ENCODE data around the gene APIP. TPM values are rescaled to one million over a fixed set of nuclear protein-coding genes. Genes with fewer than 3 reads are reported as not detected.

The APIP gene
- total and polyA plus RNA-seq, 12 donors: 17.2 to 34.9 (median 31.1) TPM

- H3K4me1 ChIP-seq: no peaks in the 10 kb centered on the region
- H3K9me3 ChIP-seq: peaks cover 0 to 18% (median 0%) of the 10 kb centered on the region in 11 donors
- ATAC-seq (no peak), DNase-seq (no peak)
- no peak overlapping the region for H3K27ac ChIP-seq
- H3K36me3 ChIP-seq: peaks cover 0 to 14% (median 0%) of the 10 kb centered on the region in 9 donors
- intact Hi-C loops (cut with DNase I): loop anchor here in 2 of 10 donors (5.0 to 10.0 kb wide), 2 partner anchors 306 to 379 kb away; partner anchors contain the start of gene ELF5 (in 1 of the 2)
- TF ChIP-seq, protein P1, sequence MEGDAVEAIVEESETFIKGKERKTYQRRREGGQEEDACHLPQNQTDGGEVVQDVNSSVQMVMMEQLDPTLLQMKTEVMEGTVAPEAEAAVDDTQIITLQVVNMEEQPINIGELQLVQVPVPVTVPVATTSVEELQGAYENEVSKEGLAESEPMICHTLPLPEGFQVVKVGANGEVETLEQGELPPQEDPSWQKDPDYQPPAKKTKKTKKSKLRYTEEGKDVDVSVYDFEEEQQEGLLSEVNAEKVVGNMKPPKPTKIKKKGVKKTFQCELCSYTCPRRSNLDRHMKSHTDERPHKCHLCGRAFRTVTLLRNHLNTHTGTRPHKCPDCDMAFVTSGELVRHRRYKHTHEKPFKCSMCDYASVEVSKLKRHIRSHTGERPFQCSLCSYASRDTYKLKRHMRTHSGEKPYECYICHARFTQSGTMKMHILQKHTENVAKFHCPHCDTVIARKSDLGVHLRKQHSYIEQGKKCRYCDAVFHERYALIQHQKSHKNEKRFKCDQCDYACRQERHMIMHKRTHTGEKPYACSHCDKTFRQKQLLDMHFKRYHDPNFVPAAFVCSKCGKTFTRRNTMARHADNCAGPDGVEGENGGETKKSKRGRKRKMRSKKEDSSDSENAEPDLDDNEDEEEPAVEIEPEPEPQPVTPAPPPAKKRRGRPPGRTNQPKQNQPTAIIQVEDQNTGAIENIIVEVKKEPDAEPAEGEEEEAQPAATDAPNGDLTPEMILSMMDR (IDR thresholded peaks at IDR 0.05): no peak
- no peaks in the 10 kb centered on the region for H3K27me3 ChIP-seq
- 95 to 96% methylated on average over 1 of the region's 1 CpG for whole genome bisulfite sequencing, 2 donors
- no peak overlapping the region for H3K4me3 ChIP-seq
Measured at GRCh38 chr11:34893416-34893815, 22.8 kb downstream of the APIP start.

GRCh38 chr11:34891611-34892010, 24.6 kb downstream of the APIP start:
- TF ChIP-seq, protein P1 (IDR thresholded peaks at IDR 0.05): no peak
- 73 to 95% methylated on average over 3 of the region's 3 CpGs for WGBS, 2 donors
- Histone ChIP-seq H3K36me3 (peaks cover 0 to 32% (median 0%) of the 10 kb centered on the region in 9 donors), H3K4me1 (no peaks in the 10 kb centered on the region), H3K27me3 (no peaks in the 10 kb centered on the region), H3K4me3 (no peak overlapping the region), H3K27ac (no peak overlapping the region), H3K9me3 (peaks cover 0 to 6% (median 0%) of the 10 kb centered on the region in 11 donors)
- ATAC-seq (no peak), DNase-seq (no peak)
- intact Hi-C loops (cut with DNase I): loop anchor here in 8 of 10 donors (1.0 to 10.0 kb wide), 5 partner anchors 304 to 377 kb away; partner anchors contain the start of gene ELF5 (in 1 of the 8)

GRCh38 chr11:34890812-34891211, 25.4 kb downstream of the APIP start:
- ATAC-seq: peak in 2 of 8 donors; percentile 28 to 55
- H3K36me3 ChIP-seq: peaks cover 0 to 40% (median 0%) of the 10 kb centered on the region in 9 donors
- 80 to 88% methylated on average over 1 of the region's 1 CpG for WGBS, 2 donors
- H3K27ac ChIP-seq: no peak overlapping the region
- H3K4me1 ChIP-seq: no peaks in the 10 kb centered on the region
- H3K9me3 ChIP-seq: no peaks in the 10 kb centered on the region
- intact Hi-C loops (cut with DNase I): loop anchor here in 8 of 10 donors (1.0 to 10.0 kb wide), 5 partner anchors 304 to 376 kb away; partner anchors contain the start of gene ELF5 (in 1 of the 8)
- H3K27me3 ChIP-seq: no peaks in the 10 kb centered on the region
- no peak overlapping the region for H3K4me3 ChIP-seq
- no peak for DNase-seq
- TF ChIP-seq, protein P1 (IDR thresholded peaks at IDR 0.05): peak; percentile 10 to 66 (median 51)

DNA sequence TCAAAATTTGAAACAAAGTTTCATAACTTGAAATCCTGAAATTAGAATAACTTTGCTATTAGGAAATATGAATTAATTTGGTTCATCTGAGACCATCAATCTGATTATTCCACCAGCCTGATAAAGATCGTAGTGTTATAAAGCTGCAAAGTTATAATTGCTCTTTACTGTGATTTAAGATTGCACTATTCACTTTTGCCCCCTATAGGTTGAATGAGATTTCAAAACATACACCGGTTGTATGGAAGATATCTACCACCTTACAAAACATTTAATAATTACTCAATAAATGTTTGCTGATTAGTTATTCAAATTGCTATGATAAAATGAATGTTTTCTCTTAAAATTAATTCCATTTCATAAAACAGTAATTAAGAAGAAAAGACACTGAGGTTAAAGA, 26.1 kb downstream of the APIP start:
- 38 to 53% methylated on average over 2 of the region's 2 CpGs for WGBS, 2 donors
- H3K4me1 ChIP-seq: no peaks in the 10 kb centered on the region

More for the DNA sequence above, 26.1 kb downstream of the APIP start:
- intact Hi-C loops (cut with DNase I): loop anchor here in 5 of 10 donors (2.0 to 10.0 kb wide), 4 partner anchors 303 to 375 kb away; partner anchors contain the start of gene ELF5 (in 1 of the 5)
- no peak overlapping the region for H3K27ac ChIP-seq
- peaks cover 0 to 47% (median 0%) of the 10 kb centered on the region in 9 donors for H3K36me3 ChIP-seq
- DNase-seq (no peak), ATAC-seq (no peak)
- no peak overlapping the region for H3K4me3 ChIP-seq
- TF ChIP-seq, protein P1 (IDR thresholded peaks at IDR 0.05): peak in 1 of 9 donors; percentile 21
- H3K27me3 ChIP-seq: no peaks in the 10 kb centered on the region
- H3K9me3 ChIP-seq: no peaks in the 10 kb centered on the region

Data from heart right ventricle (tissue), 16 donors.